ENCODE results near the gene KLRF2. TPM values are rescaled to one million over a fixed set of nuclear protein-coding genes. Genes with fewer than 3 reads are reported as not detected.

KLRF2 gene
- total and polyA plus RNA-seq, 4 donors, result not detected

DNA sequence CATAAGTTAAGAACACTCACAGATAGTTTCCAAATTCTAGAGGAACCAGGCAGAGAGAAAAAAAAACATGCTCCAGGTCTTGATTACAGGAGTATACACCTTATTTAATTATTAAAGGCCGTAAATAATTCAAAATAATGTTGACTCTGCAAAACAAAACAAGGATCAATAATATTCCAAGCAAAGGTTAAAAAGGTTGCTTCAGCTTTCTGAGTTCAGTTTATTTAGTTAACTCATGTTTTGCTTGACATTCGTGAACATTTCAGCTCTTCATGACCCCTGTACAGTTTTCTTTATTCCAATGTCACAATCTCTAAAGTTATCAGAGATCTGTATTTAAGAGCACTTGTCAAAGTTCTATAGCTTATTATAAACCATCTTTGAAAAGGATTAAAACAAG, 19.6 kb downstream of the KLRF2 start:
- 35% methylated on average over 2 of the region's 2 CpGs for WGBS

DNA sequence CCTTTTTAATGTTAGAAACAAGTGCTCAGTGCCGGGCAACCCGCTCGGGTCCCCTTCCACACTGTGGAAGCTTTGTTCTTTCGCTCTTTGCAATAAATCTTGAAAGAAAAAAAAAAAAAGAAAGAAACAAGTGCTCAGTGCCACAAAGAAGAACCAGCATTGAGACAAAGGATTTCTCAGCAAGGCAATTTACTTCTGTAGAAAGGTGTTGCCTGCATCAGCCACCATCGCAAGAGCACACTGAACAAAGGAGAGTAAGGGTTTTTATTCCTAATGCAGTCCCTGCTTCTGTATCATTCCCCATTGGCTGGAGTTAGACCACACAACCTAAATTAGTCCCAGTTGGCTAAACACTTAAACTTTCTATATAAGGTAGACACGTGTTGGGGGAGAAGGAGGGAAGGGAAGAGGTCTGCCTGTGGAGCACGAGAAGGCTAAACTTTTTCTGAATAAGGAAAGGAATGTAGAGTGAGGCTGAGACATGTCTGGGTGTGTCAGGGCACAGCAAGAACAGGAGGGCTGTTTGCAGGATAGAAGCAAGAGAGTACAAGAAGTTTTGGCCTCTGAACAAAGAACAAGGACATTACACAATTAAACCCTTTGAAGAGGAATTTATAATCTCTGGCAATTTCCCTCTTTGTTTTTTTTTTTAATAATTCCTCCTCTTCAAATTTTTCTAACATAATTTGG, 21.4 kb downstream of the KLRF2 start:
- 93% methylated on average over 7 of the region's 7 CpGs for WGBS
- TF ChIP-seq REST (IDR thresholded peaks at IDR 0.05), result no peak
- TF ChIP-seq TAF1 (conservative IDR thresholded peaks at IDR 0.05), result no peak
- no peak for TF ChIP-seq EGR1 (IDR thresholded peaks at IDR 0.05; ENCODE audit: low read depth in 2 of 2)
- no peak for TF ChIP-seq FOXA2 (IDR thresholded peaks at IDR 0.05)
- TF ChIP-seq, protein P1, sequence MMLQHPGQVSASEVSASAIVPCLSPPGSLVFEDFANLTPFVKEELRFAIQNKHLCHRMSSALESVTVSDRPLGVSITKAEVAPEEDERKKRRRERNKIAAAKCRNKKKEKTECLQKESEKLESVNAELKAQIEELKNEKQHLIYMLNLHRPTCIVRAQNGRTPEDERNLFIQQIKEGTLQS (IDR thresholded peaks at IDR 0.05), result no peak
- no peak for TF ChIP-seq SP1 (IDR thresholded peaks at IDR 0.05)
- no peak for TF ChIP-seq YY1 (IDR thresholded peaks at IDR 0.05)
- TF ChIP-seq NR2F2 (IDR thresholded peaks at IDR 0.05), result no peak
- no peak for TF ChIP-seq HNF4G (IDR thresholded peaks at IDR 0.05)
- no peak for TF ChIP-seq HNF4A (conservative IDR thresholded peaks at IDR 0.05)
- TF ChIP-seq, protein P2, sequence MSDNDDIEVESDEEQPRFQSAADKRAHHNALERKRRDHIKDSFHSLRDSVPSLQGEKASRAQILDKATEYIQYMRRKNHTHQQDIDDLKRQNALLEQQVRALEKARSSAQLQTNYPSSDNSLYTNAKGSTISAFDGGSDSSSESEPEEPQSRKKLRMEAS (IDR thresholded peaks at IDR 0.05), result no peak
- TF ChIP-seq JUND (IDR thresholded peaks at IDR 0.05), result no peak
- TF ChIP-seq RAD21 (IDR thresholded peaks at IDR 0.05), result no peak
- TF ChIP-seq ZBTB33 (IDR thresholded peaks at IDR 0.05), result no peak
- no peak for TF ChIP-seq RXRA (IDR thresholded peaks at IDR 0.05)
- TF ChIP-seq FOXA1 (IDR thresholded peaks at IDR 0.05), result no peak

More for the DNA sequence above, 19.6 kb downstream of the KLRF2 start:
- H3K9ac ChIP-seq (ENCODE audit: low read depth in 1 of 2, low read length in 2 of 2), result no peak overlapping the region
- no peaks in the 10 kb centered on the region for H3K27me3 ChIP-seq (ENCODE audit: control insufficient read depth in 4 of 4, insufficient read depth in 4 of 4, low read length in 3 of 4)
- TF ChIP-seq RXRA (IDR thresholded peaks at IDR 0.05), result peak; percentile 44 to 65
- TF ChIP-seq, protein P1 (IDR thresholded peaks at IDR 0.05), result peak; percentile 12
- no peak for TF ChIP-seq REST (IDR thresholded peaks at IDR 0.05)
- TF ChIP-seq HNF4G (IDR thresholded peaks at IDR 0.05), result peak; percentile 10
- no peak for TF ChIP-seq NR2F2 (IDR thresholded peaks at IDR 0.05)
- TF ChIP-seq SP1 (IDR thresholded peaks at IDR 0.05), result peak; percentile 51
- peak; percentile 58 for TF ChIP-seq YY1 (IDR thresholded peaks at IDR 0.05)
- TF ChIP-seq HNF4A (conservative IDR thresholded peaks at IDR 0.05), result peak; percentile 29 to 58
- TF ChIP-seq JUND (IDR thresholded peaks at IDR 0.05), result peak in 1 of 2 donors; percentile 16
- no peak for TF ChIP-seq EGR1 (IDR thresholded peaks at IDR 0.05; ENCODE audit: low read depth in 2 of 2)
- no peak overlapping the region for H3K4me3 ChIP-seq (ENCODE audit: low read depth in 1 of 3, low read length in 3 of 3)
- no peaks in the 10 kb centered on the region for H3K36me3 ChIP-seq (ENCODE audit: control insufficient read depth in 4 of 4, insufficient read depth in 3 of 4, low read depth in 1 of 4, low read length in 3 of 4)
- H3K4me1 ChIP-seq (ENCODE audit: control insufficient read depth in 4 of 4, insufficient read depth in 4 of 4, low read length in 3 of 4), result peaks cover 0 to 15% (median 6%) of the 10 kb centered on the region in 4 donors
- peaks cover 4 to 15% (median 6%) of the 10 kb centered on the region in 4 donors for H3K9me3 ChIP-seq (ENCODE audit: control insufficient read depth in 4 of 4, low read length in 3 of 4)
- DNase-seq (ENCODE audit: low spot score), result no peak
- H3K27ac ChIP-seq (ENCODE audit: low read depth in 1 of 2, low read length in 2 of 2), result peak overlapping the region; percentile 12 to 36

More for the DNA sequence above, 21.4 kb downstream of the KLRF2 start:
- DNase-seq (ENCODE audit: low spot score), result no peak
- peaks cover 0 to 15% (median 6%) of the 10 kb centered on the region in 4 donors for H3K4me1 ChIP-seq (ENCODE audit: control insufficient read depth in 4 of 4, insufficient read depth in 4 of 4, low read length in 3 of 4)
- H3K36me3 ChIP-seq (ENCODE audit: control insufficient read depth in 4 of 4, insufficient read depth in 3 of 4, low read depth in 1 of 4, low read length in 3 of 4), result no peaks in the 10 kb centered on the region
- no peak overlapping the region for H3K9ac ChIP-seq (ENCODE audit: low read depth in 1 of 2, low read length in 2 of 2)
- H3K9me3 ChIP-seq (ENCODE audit: control insufficient read depth in 4 of 4, low read length in 3 of 4), result peaks cover 4 to 15% (median 6%) of the 10 kb centered on the region in 4 donors
- H3K27ac ChIP-seq (ENCODE audit: low read depth in 1 of 2, low read length in 2 of 2), result no peak overlapping the region
- no peaks in the 10 kb centered on the region for H3K27me3 ChIP-seq (ENCODE audit: control insufficient read depth in 4 of 4, insufficient read depth in 4 of 4, low read length in 3 of 4)
- peak overlapping the region in 1 of 3 donors; percentile 13 for H3K4me3 ChIP-seq (ENCODE audit: low read depth in 1 of 3, low read length in 3 of 3)
